HepG2 (cell line): ENCODE results near the gene F8. TPM values are rescaled to one million over a fixed set of nuclear protein-coding genes. Genes with fewer than 3 reads are reported as not detected.

Experiments used
- ATAC-seq: fragments of 200-7000 bp; cut with Tn5 transposase; 3 replicates; pipeline ENCODE4 v1.9.1; 2020; ENCODE audit warnings: mild to moderate bottlenecking, moderate library complexity
- BruUV-seq: library from RNA; stranded (reverse); fragments of 400-500 nt; replicated peaks from 2 replicates; lab custom pipeline; 2021; lab: Mats Ljungman, UMichigan
- CTCF ChIA-PET: fragments of 300-600 bp; formaldehyde crosslinking; extraction: SDS; loops from one replicate; lab custom pipeline; 2021; ENCODE audit warnings: low total read pairs, inconsistent platforms, low intra/inter-chr PET ratio; lab: Yijun Ruan, JAX
- POLR2A ChIA-PET: fragments of 350-600 bp; sonication (Branson Sonifier 250); formaldehyde crosslinking; loops from one replicate; lab custom pipeline; 2020; ENCODE audit warnings: antibody characterized with exemption, inconsistent platforms; lab: Yijun Ruan, JAX
- DNase-seq: peaks from one replicate; pipeline ENCODE4 v3.0.0-alpha.2; 2015; ENCODE audit warnings: low spot score
- FAIRE-seq: peaks from 3 replicates; lab custom pipeline; 2011; peaks lifted over from hg19 to GRCh38; lab: Jason Lieb, UNC
- H2AFZ ChIP-seq: one replicate; pipeline ENCODE4 v1.6.1; 2011; ENCODE audit warnings: low read length, inconsistent platforms
- H3K27ac ChIP-seq: fragments of 300-600 bp; 3 replicates; pipeline ENCODE4 v1.8.0; 2011; ENCODE audit warnings: mixed run types, mild to moderate bottlenecking, mixed read lengths, low read length, inconsistent platforms; ENCODE audit not compliant: insufficient read depth; ENCODE audit errors: extremely low read length
- H3K27me3 ChIP-seq, 2 experiments: fragments of 200-600 bp in 1 of 2; 2 replicates in 1 of 2; 3 replicates in 1 of 2; pipeline versions ENCODE4 v1.6.0 to v1.8.0; 2011; ENCODE audit warnings: low read length in 2 of 2, mild to moderate bottlenecking in 2 of 2, moderate library complexity in 2 of 2, inconsistent platforms in 1 of 2; ENCODE audit not compliant: insufficient read depth in 2 of 2, control insufficient read depth in 1 of 2
- H3K36me3 ChIP-seq, 2 experiments: fragments of 200-600 bp in 1 of 2; replicated peaks in 1 of 2; 2 replicates in 1 of 2; 3 replicates in 1 of 2; pipeline versions ENCODE4 v1.5.1 to v1.8.0; 2011; ENCODE audit warnings: low read length in 2 of 2, inconsistent platforms in 1 of 2; ENCODE audit not compliant: insufficient read depth in 2 of 2, control insufficient read depth in 1 of 2
- H3K4me1 ChIP-seq: 2 replicates; pipeline ENCODE4 v1.5.1; 2012; ENCODE audit warnings: low read length, inconsistent platforms; ENCODE audit not compliant: insufficient read depth
- H3K4me2 ChIP-seq: 2 replicates; pipeline ENCODE4 v1.6.0; 2011; ENCODE audit warnings: low read depth, low read length, inconsistent platforms
- H3K4me3 ChIP-seq, 3 experiments: fragments of 200-600 bp in 1 of 3; sonication (generic), shearing (Covaris generic) in 1 of 3; replicated peaks in 1 of 3; 2 replicates each; pipeline ENCODE4 v1.5.1; 2011 to 2016; ENCODE audit warnings: low read length in 3 of 3, inconsistent platforms in 2 of 3, low read depth in 2 of 3, mild to moderate bottlenecking in 2 of 3, control low read depth in 1 of 3, mixed read lengths in 1 of 3; ENCODE audit not compliant: insufficient read depth in 1 of 3
- H3K79me2 ChIP-seq: one replicate; pipeline ENCODE4 v1.6.1; 2011; ENCODE audit warnings: low read length, inconsistent platforms; ENCODE audit not compliant: insufficient read depth
- H3K9ac ChIP-seq: 2 replicates; pipeline ENCODE4 v1.6.0; 2011; ENCODE audit warnings: mild to moderate bottlenecking, low read depth, low read length, inconsistent platforms; ENCODE audit not compliant: insufficient read depth
- H3K9me3 ChIP-seq: 2 replicates; pipeline ENCODE4 v1.5.1; 2012; ENCODE audit warnings: mild to moderate bottlenecking, low read length
- H4K20me1 ChIP-seq: 2 replicates; pipeline ENCODE4 v1.6.0; 2011; ENCODE audit warnings: inconsistent platforms, mild to moderate bottlenecking, low read length, moderate library complexity; ENCODE audit not compliant: insufficient read depth
- ARNT ChIP-seq: fragments of 450-650 bp; IDR thresholded peaks from 2 replicates; pipeline ENCODE4 v1.6.1; 2017
- GABPA ChIP-seq, 2 experiments: IDR thresholded peaks; 2 replicates each; pipeline ENCODE4 v1.6.1; 2011 to 2016; ENCODE audit warnings: low read depth in 2 of 2, low read length in 1 of 2, missing biosample characterization in 1 of 2, missing genetic modification characterization in 1 of 2
- GZF1 ChIP-seq: sonication (generic); formaldehyde crosslinking; IDR thresholded peaks from 2 replicates; pipeline ENCODE4 v1.5.1; 2020; ENCODE audit warnings: mild to moderate bottlenecking, missing genetic modification reagents
- HOXA5 ChIP-seq: sonication (generic); formaldehyde crosslinking; IDR thresholded peaks from 2 replicates; pipeline ENCODE4 v1.4.0; 2020; ENCODE audit warnings: missing genetic modification reagents
- SALL1 ChIP-seq: sonication (generic); formaldehyde crosslinking; IDR thresholded peaks from 2 replicates; pipeline ENCODE4 v1.8.0; 2022; ENCODE audit warnings: mild to moderate bottlenecking, missing genetic modification reagents
- TCF12 ChIP-seq, 2 experiments: fragments of 450-650 bp in 1 of 2; sonication (generic) in 1 of 2; formaldehyde crosslinking in 1 of 2; IDR thresholded peaks; 2 replicates each; pipeline versions ENCODE4 v1.6.1 to v1.8.0; 2017 to 2022; ENCODE audit warnings: antibody characterized with exemption in 1 of 2, mild to moderate bottlenecking in 1 of 2, missing genetic modification reagents in 1 of 2, moderate library complexity in 1 of 2
- U2AF1 ChIP-seq: fragments of 200-400 bp; formaldehyde crosslinking; optimal IDR thresholded peaks from 2 replicates; pipeline ENCODE3; 2017; ENCODE audit warnings: mild to moderate bottlenecking, low read depth, low read length
- ZNF83 ChIP-seq: sonication (generic); formaldehyde crosslinking; IDR thresholded peaks from 2 replicates; pipeline ENCODE4 v1.4.0; 2020; ENCODE audit warnings: missing genetic modification reagents, mild to moderate bottlenecking, borderline replicate concordance
- WGBS: methylation state at CpG from one replicate; pipeline ENCODE4 v1.1.6; 2017; ENCODE audit warnings: low lambda C conversion rate; 5-methylcytosine and 5-hydroxymethylcytosine counted together
- in situ Hi-C: cut with HindIII; loops from 2 replicates; pipeline ENCODE4 v1.10.0; 2017; ENCODE audit warnings: low pct_unique_long_range_greater_than_20kb; ENCODE audit not compliant: extremely low pct_ligation_motif_present
- intact Hi-C: fragments of 100-400 bp; cut with micrococcal nuclease; formaldehyde crosslinking; loops from one replicate; pipeline ENCODE4 v1.10.0; 2022; ENCODE audit not compliant: unreplicated experiment
- polyA plus RNA-seq, 8 experiments: library from polyadenylated mRNA; depleted of rRNA in 3 of 8; stranded (reverse) in 7 of 8; unstranded in 1 of 8; fragments of >200 nt; fragmentation: Illumina TruSeq in 4 of 8; extraction: Trizol in 4 of 8; gene quantifications; 2 replicates each; pipeline versions ENCODE4 v1.2.1 to v1.2.3, GENCODE V29; 2011 to 2016; ENCODE audit warnings: low read depth in 4 of 8, missing spikeins in 1 of 8, mixed read lengths in 1 of 8; ENCODE audit not compliant: insufficient read depth in 1 of 8
- total RNA-seq, 5 experiments: library from RNA; depleted of rRNA; stranded (reverse); fragments of >200 nt; fragmentation: Illumina TruSeq; extraction: Trizol; gene quantifications; 2 replicates each; pipeline ENCODE4 v1.2.3, GENCODE V29; 2016; ENCODE audit warnings: low read depth in 1 of 5
- TF ChIP-seq, protein P1 (sequence below): sonication (generic); formaldehyde crosslinking; IDR thresholded peaks from 2 replicates; pipeline ENCODE4 v1.4.0; 2020; ENCODE audit warnings: missing genetic modification reagents, borderline replicate concordance
- TF ChIP-seq, protein P2 (sequence below): sonication (generic); formaldehyde crosslinking; IDR thresholded peaks from 2 replicates; pipeline ENCODE4 v1.4.0; 2020; ENCODE audit warnings: missing genetic modification reagents

F8 gene
- total and polyA plus RNA-seq, 2 of the 13 experiments (the other 11 are each of a cell fraction or from before 2014, with no cell fraction given): 0.29 to 0.61 TPM

DNA sequence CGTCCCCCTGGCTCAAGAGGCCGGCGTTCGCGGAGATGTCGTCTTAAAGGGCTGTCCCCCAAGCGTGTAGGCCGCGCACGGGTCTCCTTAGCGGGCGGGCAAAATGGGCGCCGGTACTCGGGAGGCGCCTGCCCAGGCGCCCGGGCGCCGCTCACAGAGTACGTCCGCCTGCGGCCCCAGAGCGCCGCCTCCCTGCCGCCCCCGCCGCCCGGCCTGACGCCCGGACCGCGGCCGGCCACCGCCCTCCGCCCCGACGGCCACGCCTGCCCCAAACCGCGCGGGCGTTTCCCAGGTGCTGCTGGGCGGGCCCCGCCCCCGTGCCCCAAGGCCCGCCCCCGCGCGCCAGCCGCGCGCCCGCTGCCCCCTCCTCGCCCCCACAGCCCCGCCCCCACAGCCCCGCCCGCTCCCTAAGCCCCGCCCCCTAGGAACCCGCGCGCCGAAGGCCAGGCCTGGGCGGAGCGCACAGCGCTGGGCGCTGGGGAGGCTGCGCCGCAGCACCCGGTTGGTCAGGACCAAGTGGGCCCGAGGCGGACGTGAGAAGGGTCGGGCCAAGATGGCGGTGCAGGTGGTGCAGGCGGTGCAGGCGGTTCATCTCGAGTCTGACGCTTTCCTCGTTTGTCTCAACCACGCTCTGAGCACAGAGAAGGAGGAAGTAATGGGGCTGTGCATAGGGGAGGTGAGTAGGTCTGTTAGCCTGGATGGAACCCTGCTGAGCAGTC lies 48.6 kb upstream of the F8 start, which contains the start of the genes BRCC3, CMC4 and MTCP1 (continued):
- TF ChIP-seq ZNF83 (CRISPR knock-in tag) (0 out of 2 replicates have a peak, but pooled peaks have one; percentile 18), ARNT (no peak)
- TF ChIP-seq, protein P1, sequence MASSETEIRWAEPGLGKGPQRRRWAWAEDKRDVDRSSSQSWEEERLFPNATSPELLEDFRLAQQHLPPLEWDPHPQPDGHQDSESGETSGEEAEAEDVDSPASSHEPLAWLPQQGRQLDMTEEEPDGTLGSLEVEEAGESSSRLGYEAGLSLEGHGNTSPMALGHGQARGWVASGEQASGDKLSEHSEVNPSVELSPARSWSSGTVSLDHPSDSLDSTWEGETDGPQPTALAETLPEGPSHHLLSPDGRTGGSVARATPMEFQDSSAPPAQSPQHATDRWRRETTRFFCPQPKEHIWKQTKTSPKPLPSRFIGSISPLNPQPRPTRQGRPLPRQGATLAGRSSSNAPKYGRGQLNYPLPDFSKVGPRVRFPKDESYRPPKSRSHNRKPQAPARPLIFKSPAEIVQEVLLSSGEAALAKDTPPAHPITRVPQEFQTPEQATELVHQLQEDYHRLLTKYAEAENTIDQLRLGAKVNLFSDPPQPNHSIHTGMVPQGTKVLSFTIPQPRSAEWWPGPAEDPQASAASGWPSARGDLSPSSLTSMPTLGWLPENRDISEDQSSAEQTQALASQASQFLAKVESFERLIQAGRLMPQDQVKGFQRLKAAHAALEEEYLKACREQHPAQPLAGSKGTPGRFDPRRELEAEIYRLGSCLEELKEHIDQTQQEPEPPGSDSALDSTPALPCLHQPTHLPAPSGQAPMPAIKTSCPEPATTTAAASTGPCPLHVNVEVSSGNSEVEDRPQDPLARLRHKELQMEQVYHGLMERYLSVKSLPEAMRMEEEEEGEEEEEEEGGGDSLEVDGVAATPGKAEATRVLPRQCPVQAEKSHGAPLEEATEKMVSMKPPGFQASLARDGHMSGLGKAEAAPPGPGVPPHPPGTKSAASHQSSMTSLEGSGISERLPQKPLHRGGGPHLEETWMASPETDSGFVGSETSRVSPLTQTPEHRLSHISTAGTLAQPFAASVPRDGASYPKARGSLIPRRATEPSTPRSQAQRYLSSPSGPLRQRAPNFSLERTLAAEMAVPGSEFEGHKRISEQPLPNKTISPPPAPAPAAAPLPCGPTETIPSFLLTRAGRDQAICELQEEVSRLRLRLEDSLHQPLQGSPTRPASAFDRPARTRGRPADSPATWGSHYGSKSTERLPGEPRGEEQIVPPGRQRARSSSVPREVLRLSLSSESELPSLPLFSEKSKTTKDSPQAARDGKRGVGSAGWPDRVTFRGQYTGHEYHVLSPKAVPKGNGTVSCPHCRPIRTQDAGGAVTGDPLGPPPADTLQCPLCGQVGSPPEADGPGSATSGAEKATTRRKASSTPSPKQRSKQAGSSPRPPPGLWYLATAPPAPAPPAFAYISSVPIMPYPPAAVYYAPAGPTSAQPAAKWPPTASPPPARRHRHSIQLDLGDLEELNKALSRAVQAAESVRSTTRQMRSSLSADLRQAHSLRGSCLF (CRISPR knock-in tag): no peak
- TF ChIP-seq, all 625 proteins: peak for 40

DNA sequence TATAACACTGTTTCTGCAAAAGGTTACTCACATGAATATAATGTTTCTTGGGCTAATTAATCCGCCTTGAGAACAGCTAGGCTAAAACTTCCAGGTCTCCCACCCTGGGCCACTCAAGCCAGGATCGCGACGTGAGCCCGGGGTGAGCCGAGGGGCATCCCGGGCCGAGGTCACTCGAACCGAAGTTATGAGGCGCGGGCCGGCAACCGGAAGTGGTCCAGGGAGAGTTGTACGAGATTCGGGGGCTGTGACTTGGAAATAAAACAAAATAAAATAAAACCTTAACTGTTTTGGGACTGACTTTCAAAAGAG lies 48.1 kb upstream of the F8 start:
- H3K4me3 ChIP-seq: peak overlapping the region; percentile 72 to 86 (median 77)
- ATAC-seq: peak; percentile 26
- DNase-seq: no peak
- H3K9ac ChIP-seq: peak overlapping the region; percentile 71
- POLR2A ChIA-PET: interaction anchor here (1.0 kb wide), 1 partner anchor 44 kb away, joined by 4 read pairs; the partner anchor contains the start of gene FUNDC2
- intact Hi-C loops: loop anchor here (5.0 kb wide), 1 partner anchor 43 kb away; the partner anchor contains the start of gene FUNDC2
- in situ Hi-C loops: no loop called here
- no TSS peak for BruUV-seq
- H3K9me3 ChIP-seq: no peaks in the 10 kb centered on the region
- H3K27me3 ChIP-seq: no peaks in the 10 kb centered on the region
- TF ChIP-seq, protein P2, sequence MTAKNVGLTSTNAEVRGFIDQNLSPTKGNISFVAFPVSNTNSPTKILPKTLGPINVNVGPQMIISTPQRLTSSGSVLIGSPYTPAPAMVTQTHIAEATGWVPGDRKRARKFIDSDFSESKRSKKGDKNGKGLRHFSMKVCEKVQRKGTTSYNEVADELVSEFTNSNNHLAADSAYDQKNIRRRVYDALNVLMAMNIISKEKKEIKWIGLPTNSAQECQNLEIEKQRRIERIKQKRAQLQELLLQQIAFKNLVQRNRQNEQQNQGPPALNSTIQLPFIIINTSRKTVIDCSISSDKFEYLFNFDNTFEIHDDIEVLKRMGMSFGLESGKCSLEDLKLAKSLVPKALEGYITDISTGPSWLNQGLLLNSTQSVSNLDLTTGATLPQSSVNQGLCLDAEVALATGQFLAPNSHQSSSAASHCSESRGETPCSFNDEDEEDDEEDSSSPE (CRISPR knock-in tag): no peak
- TF ChIP-seq GABPA (IDR thresholded peaks at IDR 0.05; ENCODE audit: low read depth, low read length) (no peak), GABPA (CRISPR knock-in tag; IDR thresholded peaks at IDR 0.05; ENCODE audit: low read depth) (peak; percentile 50; the same call in 1 of the 2 replicates), U2AF1 (no peak), HOXA5 (no peak), TCF12 (IDR thresholded peaks at IDR 0.05) (no peak), TCF12 (CRISPR knock-in tag; IDR thresholded peaks at IDR 0.05) (no peak), GZF1 (CRISPR knock-in tag) (no peak), SALL1 (CRISPR knock-in tag) (0 out of 2 replicates have a peak, but pooled peaks have one; percentile 5)
- TF ChIP-seq, all 625 proteins: peak for 2
- no peak for FAIRE-seq
- H3K36me3 ChIP-seq: peaks cover 0 to 6% of the 10 kb centered on the region in 2 experiments; a peak in 1 of 5 replicates
- peak overlapping the region; percentile 78 for H3K4me2 ChIP-seq
- CTCF ChIA-PET: no interaction called here
- H4K20me1 ChIP-seq: no peaks in the 10 kb centered on the region
- peaks cover 45% of the 10 kb centered on the region for H3K4me1 ChIP-seq
- WGBS: no CpG with 5 or more reads among the region's 16 CpGs
- peak overlapping the region; percentile 77 for H3K27ac ChIP-seq
- peak overlapping the region; percentile 42 for H2AFZ ChIP-seq
- peaks cover 25% of the 10 kb centered on the region for H3K79me2 ChIP-seq
